Stimulated activated CD4-positive, alpha-beta T cell treated with anti-CD3 and anti-CD28 coated beads, Interleukin-4, amount 100 ng/mL, for 4 hours (primary cell): ENCODE data around the gene CEP43.

Experiments
- DNase-seq, 2 experiments: peaks; one replicate each; pipeline ENCODE4 v3.0.0-alpha.2; 2020

Gene CEP43

DNA sequence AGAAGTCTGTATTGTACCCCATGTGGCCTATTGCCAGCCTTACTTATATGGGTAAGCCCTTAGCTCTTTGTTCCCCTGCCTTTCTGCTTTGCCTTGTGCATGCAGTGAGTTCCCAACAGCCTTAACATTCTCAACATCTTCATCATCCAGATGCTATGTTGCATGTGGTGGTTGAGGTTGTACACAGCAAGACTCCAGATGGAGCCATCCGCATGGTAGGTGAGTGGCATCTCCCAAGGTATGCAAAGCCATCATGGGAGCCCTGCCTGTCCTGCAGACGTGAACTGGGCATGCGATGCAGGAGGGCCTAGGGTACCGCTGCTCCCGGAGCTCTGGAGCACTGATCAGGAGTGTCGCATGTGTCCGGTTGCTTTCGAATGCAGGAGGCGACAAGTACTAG, 16.1 kb downstream of the CEP43 start:
- no peak for DNase-seq

DNA sequence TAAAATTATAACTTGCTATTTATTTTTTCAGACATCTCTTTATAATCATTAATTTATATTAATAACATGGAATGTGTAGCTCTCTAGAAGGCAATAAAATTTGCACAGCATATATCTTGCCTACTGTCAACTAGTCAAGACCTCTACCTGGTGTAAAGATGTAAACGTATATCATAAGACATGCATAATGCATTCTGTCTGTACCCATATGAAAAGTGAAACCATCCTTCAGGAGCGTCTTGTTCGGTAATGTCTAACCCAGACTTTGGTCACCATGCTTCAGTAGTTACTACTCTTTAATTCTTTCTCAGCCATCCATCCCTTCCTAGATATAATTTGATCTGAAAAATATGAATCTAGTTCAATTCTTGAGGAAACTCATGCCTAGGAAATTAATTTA, 21.0 kb downstream of the CEP43 start:
- no peak for DNase-seq

DNA sequence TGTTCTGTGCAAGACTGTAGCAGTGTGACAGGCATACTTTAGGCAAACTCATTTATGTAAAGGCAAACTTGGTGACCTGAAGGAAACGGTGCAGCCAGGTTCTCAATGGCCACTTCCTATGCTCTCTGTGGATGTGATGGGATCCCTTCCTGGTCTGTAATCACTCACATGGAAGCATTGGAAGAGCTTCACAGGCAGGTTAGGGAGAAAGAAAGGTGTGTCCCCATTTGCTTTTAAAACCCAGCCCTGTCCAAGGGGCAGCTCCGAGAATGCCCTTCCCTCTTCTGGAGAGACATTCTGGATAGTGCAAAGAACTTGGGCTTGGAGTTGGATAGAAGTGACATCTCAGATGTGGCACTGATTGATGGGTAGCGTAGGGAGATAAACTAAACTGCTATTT, 28.1 kb downstream of the CEP43 start:
- no peak for DNase-seq

DNA sequence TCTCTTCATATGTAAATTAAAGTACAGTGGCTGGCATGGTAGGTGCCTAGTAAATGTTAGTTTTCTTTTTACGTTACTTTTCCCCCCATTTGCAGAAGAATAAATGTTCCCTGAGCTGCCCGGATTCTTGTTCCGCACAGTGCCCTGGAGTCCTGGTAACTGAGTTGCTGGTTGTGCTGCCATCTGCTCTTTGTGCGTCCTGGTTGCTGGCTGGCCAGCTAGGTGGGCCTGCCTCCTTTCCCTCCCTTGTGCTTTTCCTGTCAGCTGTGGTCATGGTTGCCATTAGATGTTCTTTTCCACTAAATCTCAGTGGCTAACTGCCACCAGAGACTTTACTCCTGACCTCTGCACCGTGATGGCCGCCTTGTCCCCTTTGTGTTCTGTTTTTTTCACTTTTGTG, 28.6 kb downstream of the CEP43 start:
- no peak for DNase-seq

DNA sequence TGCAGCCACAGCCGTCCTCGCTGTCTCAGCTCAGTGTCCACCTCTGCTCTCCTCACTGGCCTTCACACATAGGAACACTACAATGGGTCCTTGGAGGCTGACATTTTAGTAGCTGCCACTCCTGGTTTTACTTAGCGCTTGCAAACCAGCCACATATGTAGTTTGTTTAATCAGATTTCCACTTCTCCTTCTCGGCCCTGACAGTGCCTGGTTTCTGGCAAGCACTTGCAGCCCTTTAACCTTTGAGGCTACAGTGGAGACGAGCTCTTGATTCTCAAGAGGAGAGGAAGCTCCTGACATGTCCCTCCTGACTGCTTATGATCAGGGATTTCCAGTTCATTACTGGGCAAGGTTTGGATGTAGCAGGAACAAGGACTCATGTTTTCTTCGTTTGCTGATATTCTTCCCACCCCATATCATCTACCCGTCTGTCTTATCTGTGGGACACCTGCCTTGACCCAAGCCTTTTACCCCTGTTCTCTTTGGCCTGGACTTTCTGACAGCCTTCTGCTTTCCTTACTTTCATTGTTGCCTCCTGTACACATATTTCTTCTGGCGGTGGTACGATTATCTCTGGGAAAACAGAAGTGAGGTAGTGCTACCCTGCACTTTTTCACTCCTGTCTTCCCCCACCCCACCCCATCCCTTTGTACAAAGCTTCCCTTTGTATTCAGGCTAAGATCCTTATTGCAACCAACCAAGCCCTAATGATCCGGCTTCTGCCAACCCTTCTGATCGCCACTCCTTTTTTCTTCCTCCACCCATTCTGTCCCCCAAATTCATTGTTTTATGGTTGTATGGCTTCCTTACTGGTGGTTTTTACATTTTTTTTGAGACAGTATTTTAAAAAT, 31.2 kb downstream of the CEP43 start:
- DNase-seq = no peak

DNA sequence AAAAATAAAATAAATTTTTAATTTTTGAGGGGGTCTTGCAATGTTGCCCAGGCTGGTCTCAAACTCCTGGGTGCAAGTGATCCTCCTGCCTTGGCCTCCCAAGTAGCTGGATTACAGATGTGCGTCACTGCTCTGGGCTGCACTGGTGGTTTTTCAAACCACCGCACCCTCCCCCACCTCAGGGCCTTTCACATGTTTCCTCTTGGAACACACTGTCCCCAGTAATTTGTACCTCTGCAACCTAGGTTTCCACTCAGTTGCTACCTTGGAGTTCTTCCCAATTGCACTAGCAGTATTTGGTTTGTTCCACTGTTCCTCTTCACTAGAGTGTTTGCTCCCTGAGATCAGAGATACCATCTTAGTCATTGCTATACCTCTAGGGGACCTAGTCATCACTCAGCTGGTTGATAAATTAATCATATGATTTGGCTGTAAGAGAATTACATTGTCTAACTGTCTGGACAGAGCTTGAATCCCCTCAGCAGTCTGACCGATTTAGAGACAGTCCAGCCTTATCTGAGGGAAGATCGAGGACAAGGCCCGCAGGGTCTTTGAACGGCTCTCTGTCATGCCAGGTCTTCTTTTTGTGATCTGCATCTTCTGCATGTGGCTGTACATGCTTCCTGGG, 32.0 kb downstream of the CEP43 start:
- DNase-seq = no peak

DNA sequence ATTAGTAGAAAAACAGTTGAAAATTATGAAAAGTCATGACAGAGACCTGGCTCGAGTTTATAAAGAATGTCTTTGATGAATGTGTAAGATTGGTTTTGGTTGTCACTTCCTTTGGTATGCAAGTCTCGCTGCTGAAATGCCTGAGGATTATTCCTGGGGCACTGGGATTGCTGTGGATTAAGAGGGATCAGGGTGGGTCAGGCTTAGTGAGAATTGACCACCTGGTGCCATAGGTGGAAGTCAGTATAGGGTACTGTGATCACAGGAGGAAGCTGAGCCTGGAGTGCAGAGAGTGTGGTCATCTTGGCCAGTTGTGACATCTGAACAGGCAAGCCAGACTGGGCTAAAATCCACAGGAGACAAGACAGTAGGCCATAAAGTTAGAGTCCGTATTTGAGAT, 34.9 kb downstream of the CEP43 start:
- DNase-seq = no peak

- DNase-seq = no peak
These were observed 38.6 kb downstream of the CEP43 start for GRCh38 chr6:167037762-167038161.

- no peak for DNase-seq
These were observed 45.5 kb downstream of the CEP43 start for GRCh38 chr6:167044696-167045095.

DNA sequence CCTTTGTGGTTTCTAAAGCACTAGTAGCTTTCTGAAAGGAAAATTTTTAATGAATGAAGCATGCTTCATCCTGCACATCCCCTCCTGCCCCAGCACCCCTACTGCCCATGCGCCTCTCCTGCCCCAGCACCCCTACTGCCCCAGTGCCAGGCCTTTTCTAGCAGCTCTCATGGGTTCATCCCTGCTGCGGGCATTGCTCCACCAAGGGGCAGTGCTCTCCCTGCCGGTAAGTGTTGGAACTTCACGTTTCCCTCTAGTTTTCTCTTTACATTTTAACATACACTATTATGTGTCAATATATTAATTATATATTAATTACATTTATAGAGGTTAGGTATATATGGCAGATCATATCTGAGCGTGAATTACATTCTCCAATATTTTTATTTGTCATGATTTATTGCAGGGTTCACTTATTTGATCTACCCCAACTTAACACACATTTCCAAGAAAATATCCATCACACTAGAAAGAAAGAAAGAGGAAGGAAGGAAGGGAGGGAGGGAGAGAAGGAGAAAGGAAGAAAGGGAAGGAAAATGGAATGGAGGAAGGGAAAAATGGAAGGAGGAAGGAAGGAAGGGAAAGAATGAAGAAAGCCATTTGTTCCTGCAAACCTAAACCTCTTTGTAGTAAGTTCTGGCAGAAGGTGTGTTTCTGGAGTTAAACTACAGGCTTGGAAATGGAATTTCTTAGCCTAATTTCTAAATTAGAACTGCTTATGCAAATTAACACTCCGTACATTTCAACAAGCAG, 46.8 kb downstream of the CEP43 start:
- no peak for DNase-seq

- DNase-seq = no peak
These were observed 47.8 kb downstream of the CEP43 start for GRCh38 chr6:167046861-167047495.

- peak; percentile 22 to 24 for DNase-seq
These were observed 48.4 kb downstream of the CEP43 start for GRCh38 chr6:167047554-167047953.
